ENCODE results near the gene PTPRM.

DNA sequence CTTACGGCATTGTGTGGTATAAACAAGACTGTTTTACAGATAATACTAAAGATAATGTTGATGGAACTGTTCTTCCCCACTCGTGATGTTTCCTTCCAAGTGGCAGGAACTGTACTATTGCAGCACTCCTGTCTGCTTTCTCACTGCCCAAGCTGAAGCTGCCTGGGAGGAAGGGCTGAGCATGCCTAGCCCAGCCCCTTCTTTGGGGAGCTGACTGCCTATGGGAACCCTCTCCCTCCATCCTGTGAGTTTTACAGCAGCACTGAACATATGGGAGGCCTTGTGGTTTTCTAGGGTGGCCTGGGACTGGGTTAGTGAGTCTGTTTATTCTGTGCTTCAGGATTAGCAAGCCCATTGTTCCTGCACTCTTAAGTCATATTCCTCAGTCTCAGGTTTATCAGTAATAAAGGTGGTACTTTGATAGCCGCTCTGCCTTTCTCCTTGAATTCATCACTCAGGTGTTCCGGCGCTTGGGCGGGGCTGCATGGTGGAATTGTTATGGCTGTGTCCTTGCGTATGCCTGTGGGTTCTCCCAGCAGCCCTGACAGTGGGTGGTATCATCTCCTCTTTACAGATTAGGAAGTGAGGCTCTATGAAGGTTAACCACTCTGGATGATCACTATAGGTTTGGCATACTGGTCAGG is 379.7 kb downstream of the PTPRM start:
- TF ChIP-seq CTCF (IDR thresholded peaks at IDR 0.05; ENCODE audit: low read length) (no peak), EZH2 (optimal IDR thresholded peaks at IDR 0.05; ENCODE audit: low read depth, low read length) (no peak), EZH2phosphoT487 (IDR thresholded peaks at IDR 0.05; ENCODE audit: low read length) (no peak)
